ENCODE data around the gene CARMIL1.

CARMIL1 gene

GRCh38 chr6:25405442-25405841 is 126.3 kb downstream of the CARMIL1 start:
- Histone ChIP-seq H3K4me1 (ENCODE audit: control insufficient read depth, insufficient read depth, low read length) (no peaks in the 10 kb centered on the region), H3K9me3 (ENCODE audit: control insufficient read depth in 2 of 2, low read length in 2 of 2) (no peaks in the 10 kb centered on the region), H3K4me3 (ENCODE audit: low read length in 2 of 2) (no peak overlapping the region), H3K27ac (ENCODE audit: low read length) (no peak overlapping the region), H3K27me3 (ENCODE audit: control insufficient read depth in 1 of 2, insufficient read depth in 2 of 2, low read length in 2 of 2) (no peaks in the 10 kb centered on the region), H3K36me3 (ENCODE audit: control insufficient read depth in 2 of 2, insufficient read depth in 2 of 2, low read length in 2 of 2) (no peaks in the 10 kb centered on the region), H3K9ac (ENCODE audit: low read length in 2 of 2) (no peak overlapping the region)

DNA sequence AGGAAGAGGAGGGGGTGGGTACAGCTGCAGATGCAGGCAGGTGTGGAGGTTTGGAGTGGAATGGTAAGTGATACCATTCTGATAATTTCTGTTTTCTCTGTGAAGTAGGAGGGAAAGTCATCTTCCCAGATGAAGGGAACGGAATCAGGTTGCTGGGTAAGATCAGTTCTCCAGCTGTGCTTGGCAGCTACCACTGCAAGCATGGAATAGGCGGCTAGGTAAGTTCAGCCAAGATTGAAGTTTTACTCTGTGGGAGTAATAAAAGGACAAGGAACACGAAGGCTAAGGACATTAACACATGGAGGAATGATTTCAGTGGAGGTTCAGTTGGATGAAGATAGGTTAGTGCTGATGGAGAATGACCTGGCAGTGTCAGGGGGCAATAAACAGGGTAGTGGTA is 128.3 kb downstream of the CARMIL1 start:
- no peak overlapping the region for H3K27ac ChIP-seq (ENCODE audit: low read length)
- H3K9me3 ChIP-seq (ENCODE audit: control insufficient read depth in 2 of 2, low read length in 2 of 2): no peaks in the 10 kb centered on the region
- H3K9ac ChIP-seq (ENCODE audit: low read length in 2 of 2): no peak overlapping the region
- no peaks in the 10 kb centered on the region for H3K27me3 ChIP-seq (ENCODE audit: control insufficient read depth in 1 of 2, insufficient read depth in 2 of 2, low read length in 2 of 2)
- H3K4me3 ChIP-seq (ENCODE audit: low read length in 2 of 2): no peak overlapping the region
- H3K4me1 ChIP-seq (ENCODE audit: control insufficient read depth, insufficient read depth, low read length): peaks cover 3% of the 10 kb centered on the region
- no peaks in the 10 kb centered on the region for H3K36me3 ChIP-seq (ENCODE audit: control insufficient read depth in 2 of 2, insufficient read depth in 2 of 2, low read length in 2 of 2)

DNA sequence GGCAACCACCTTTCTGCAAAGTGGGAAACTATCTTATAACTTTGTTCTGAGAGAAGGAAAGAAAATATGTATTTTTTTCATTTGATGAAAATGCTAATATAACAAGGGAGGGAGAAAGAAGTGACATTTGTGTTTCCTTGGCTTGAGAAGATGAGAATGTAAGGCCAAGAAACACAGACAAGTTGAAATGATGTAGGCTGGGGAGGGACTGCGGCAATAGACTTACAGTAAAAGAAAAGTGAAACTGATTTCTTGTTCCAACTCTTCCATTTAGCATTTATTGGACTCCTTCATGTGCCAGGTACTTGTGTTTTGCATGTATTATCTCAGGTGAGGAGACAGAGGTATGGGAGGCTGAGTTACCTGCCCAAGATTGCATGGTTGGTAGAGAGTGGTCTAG is 130.9 kb downstream of the CARMIL1 start:
- Histone ChIP-seq H3K36me3 (ENCODE audit: control insufficient read depth in 2 of 2, insufficient read depth in 2 of 2, low read length in 2 of 2) (no peaks in the 10 kb centered on the region), H3K27ac (ENCODE audit: low read length) (no peak overlapping the region), H3K4me3 (ENCODE audit: low read length in 2 of 2) (no peak overlapping the region), H3K9ac (ENCODE audit: low read length in 2 of 2) (no peak overlapping the region), H3K27me3 (ENCODE audit: control insufficient read depth in 1 of 2, insufficient read depth in 2 of 2, low read length in 2 of 2) (no peaks in the 10 kb centered on the region), H3K9me3 (ENCODE audit: control insufficient read depth in 2 of 2, low read length in 2 of 2) (no peaks in the 10 kb centered on the region), H3K4me1 (ENCODE audit: control insufficient read depth, insufficient read depth, low read length) (peaks cover 3% of the 10 kb centered on the region)

- H3K36me3 ChIP-seq (ENCODE audit: control insufficient read depth in 2 of 2, insufficient read depth in 2 of 2, low read length in 2 of 2): no peaks in the 10 kb centered on the region
- H3K9ac ChIP-seq (ENCODE audit: low read length in 2 of 2): no peak overlapping the region
- no peak overlapping the region for H3K27ac ChIP-seq (ENCODE audit: low read length)
- peaks cover 3% of the 10 kb centered on the region for H3K4me1 ChIP-seq (ENCODE audit: control insufficient read depth, insufficient read depth, low read length)
- no peaks in the 10 kb centered on the region for H3K27me3 ChIP-seq (ENCODE audit: control insufficient read depth in 1 of 2, insufficient read depth in 2 of 2, low read length in 2 of 2)
- no peak overlapping the region for H3K4me3 ChIP-seq (ENCODE audit: low read length in 2 of 2)
- no peaks in the 10 kb centered on the region for H3K9me3 ChIP-seq (ENCODE audit: control insufficient read depth in 2 of 2, low read length in 2 of 2)
Observed at GRCh38 chr6:25411316-25411950, 132.3 kb downstream of the CARMIL1 start.

- Histone ChIP-seq H3K36me3 (ENCODE audit: control insufficient read depth in 2 of 2, insufficient read depth in 2 of 2, low read length in 2 of 2) (no peaks in the 10 kb centered on the region), H3K9me3 (ENCODE audit: control insufficient read depth in 2 of 2, low read length in 2 of 2) (no peaks in the 10 kb centered on the region), H3K27ac (ENCODE audit: low read length) (no peak overlapping the region)
Observed at GRCh38 chr6:25413207-25413905, 134.2 kb downstream of the CARMIL1 start.

GRCh38 chr6:25414168-25414567 is 135.0 kb downstream of the CARMIL1 start:
- no peaks in the 10 kb centered on the region for H3K27me3 ChIP-seq (ENCODE audit: control insufficient read depth in 1 of 2, insufficient read depth in 2 of 2, low read length in 2 of 2)
- no peaks in the 10 kb centered on the region for H3K36me3 ChIP-seq (ENCODE audit: control insufficient read depth in 2 of 2, insufficient read depth in 2 of 2, low read length in 2 of 2)
- no peak overlapping the region for H3K9ac ChIP-seq (ENCODE audit: low read length in 2 of 2)
- peaks cover 3% of the 10 kb centered on the region for H3K4me1 ChIP-seq (ENCODE audit: control insufficient read depth, insufficient read depth, low read length)
- H3K4me3 ChIP-seq (ENCODE audit: low read length in 2 of 2): no peak overlapping the region
- no peak overlapping the region for H3K27ac ChIP-seq (ENCODE audit: low read length)
- H3K9me3 ChIP-seq (ENCODE audit: control insufficient read depth in 2 of 2, low read length in 2 of 2): no peaks in the 10 kb centered on the region

More at GRCh38 chr6:25413207-25413905, 134.2 kb downstream of the CARMIL1 start:
- H3K27me3 ChIP-seq (ENCODE audit: control insufficient read depth in 1 of 2, insufficient read depth in 2 of 2, low read length in 2 of 2): no peaks in the 10 kb centered on the region
- no peak overlapping the region for H3K4me3 ChIP-seq (ENCODE audit: low read length in 2 of 2)
- H3K4me1 ChIP-seq (ENCODE audit: control insufficient read depth, insufficient read depth, low read length): peaks cover 3% of the 10 kb centered on the region
- H3K9ac ChIP-seq (ENCODE audit: low read length in 2 of 2): no peak overlapping the region

- no peak overlapping the region for H3K9ac ChIP-seq (ENCODE audit: low read length in 2 of 2)
- no peak overlapping the region for H3K27ac ChIP-seq (ENCODE audit: low read length)
- H3K9me3 ChIP-seq (ENCODE audit: control insufficient read depth in 2 of 2, low read length in 2 of 2): no peaks in the 10 kb centered on the region
- H3K27me3 ChIP-seq (ENCODE audit: control insufficient read depth in 1 of 2, insufficient read depth in 2 of 2, low read length in 2 of 2): no peaks in the 10 kb centered on the region
- peaks cover 3% of the 10 kb centered on the region for H3K4me1 ChIP-seq (ENCODE audit: control insufficient read depth, insufficient read depth, low read length)
- H3K36me3 ChIP-seq (ENCODE audit: control insufficient read depth in 2 of 2, insufficient read depth in 2 of 2, low read length in 2 of 2): no peaks in the 10 kb centered on the region
- H3K4me3 ChIP-seq (ENCODE audit: low read length in 2 of 2): no peak overlapping the region
Observed at GRCh38 chr6:25414755-25415154, 135.6 kb downstream of the CARMIL1 start.

DNA sequence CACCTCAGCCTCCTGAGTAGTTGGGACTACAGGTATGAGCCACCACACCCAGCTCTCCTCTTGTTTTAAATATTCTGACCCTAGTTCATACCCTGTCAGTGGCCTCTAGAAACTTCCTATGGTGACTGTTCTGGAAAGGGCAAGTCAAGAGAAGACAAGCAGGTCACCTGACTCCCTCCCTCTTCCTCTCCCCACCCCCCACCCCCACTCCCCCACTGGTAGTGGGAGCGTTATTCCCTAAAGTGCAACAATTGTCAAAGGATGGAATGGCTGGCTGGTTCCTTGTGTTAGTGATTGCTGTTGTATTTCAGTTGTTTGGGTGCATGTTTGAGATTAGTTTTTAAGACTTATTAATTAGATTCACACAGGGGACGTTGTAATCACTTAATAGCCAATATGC is 136.1 kb downstream of the CARMIL1 start:
- H3K4me3 ChIP-seq (ENCODE audit: low read length in 2 of 2): no peak overlapping the region
- no peaks in the 10 kb centered on the region for H3K36me3 ChIP-seq (ENCODE audit: control insufficient read depth in 2 of 2, insufficient read depth in 2 of 2, low read length in 2 of 2)
- H3K9ac ChIP-seq (ENCODE audit: low read length in 2 of 2): no peak overlapping the region
- H3K27ac ChIP-seq (ENCODE audit: low read length): no peak overlapping the region
- H3K4me1 ChIP-seq (ENCODE audit: control insufficient read depth, insufficient read depth, low read length): peaks cover 3% of the 10 kb centered on the region
- H3K27me3 ChIP-seq (ENCODE audit: control insufficient read depth in 1 of 2, insufficient read depth in 2 of 2, low read length in 2 of 2): no peaks in the 10 kb centered on the region
- H3K9me3 ChIP-seq (ENCODE audit: control insufficient read depth in 2 of 2, low read length in 2 of 2): no peaks in the 10 kb centered on the region

DNA sequence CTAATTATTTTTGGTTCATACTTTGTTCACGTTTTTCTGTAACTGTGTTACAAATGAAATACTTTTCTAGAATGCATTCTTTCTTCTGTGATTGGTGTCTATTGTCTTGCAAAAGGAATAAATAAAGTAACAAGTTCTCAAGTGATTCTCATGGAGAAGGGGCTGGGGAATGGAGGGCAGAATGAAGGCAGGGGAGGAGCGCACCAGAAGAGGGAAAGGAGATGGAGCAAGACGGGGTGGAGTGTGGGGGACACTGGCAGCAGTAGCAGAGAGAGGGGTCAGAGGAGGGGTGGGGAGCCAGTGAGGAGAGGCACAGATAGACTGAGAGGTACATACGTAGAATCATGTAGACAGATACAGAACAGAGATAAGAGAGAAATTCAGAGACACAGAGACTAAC is 136.5 kb downstream of the CARMIL1 start:
- H3K4me3 ChIP-seq (ENCODE audit: low read length in 2 of 2): no peak overlapping the region
- H3K27me3 ChIP-seq (ENCODE audit: control insufficient read depth in 1 of 2, insufficient read depth in 2 of 2, low read length in 2 of 2): no peaks in the 10 kb centered on the region
- no peak overlapping the region for H3K9ac ChIP-seq (ENCODE audit: low read length in 2 of 2)
- peaks cover 3% of the 10 kb centered on the region for H3K4me1 ChIP-seq (ENCODE audit: control insufficient read depth, insufficient read depth, low read length)
- H3K36me3 ChIP-seq (ENCODE audit: control insufficient read depth in 2 of 2, insufficient read depth in 2 of 2, low read length in 2 of 2): no peaks in the 10 kb centered on the region
- H3K27ac ChIP-seq (ENCODE audit: low read length): no peak overlapping the region
- H3K9me3 ChIP-seq (ENCODE audit: control insufficient read depth in 2 of 2, low read length in 2 of 2): no peaks in the 10 kb centered on the region

- no peak overlapping the region for H3K9ac ChIP-seq (ENCODE audit: low read length in 2 of 2)
- no peaks in the 10 kb centered on the region for H3K36me3 ChIP-seq (ENCODE audit: control insufficient read depth in 2 of 2, insufficient read depth in 2 of 2, low read length in 2 of 2)
- no peak overlapping the region for H3K4me3 ChIP-seq (ENCODE audit: low read length in 2 of 2)
- no peaks in the 10 kb centered on the region for H3K27me3 ChIP-seq (ENCODE audit: control insufficient read depth in 1 of 2, insufficient read depth in 2 of 2, low read length in 2 of 2)
- no peaks in the 10 kb centered on the region for H3K4me1 ChIP-seq (ENCODE audit: control insufficient read depth, insufficient read depth, low read length)
- H3K9me3 ChIP-seq (ENCODE audit: control insufficient read depth in 2 of 2, low read length in 2 of 2): no peaks in the 10 kb centered on the region
- no peak overlapping the region for H3K27ac ChIP-seq (ENCODE audit: low read length)
Observed at GRCh38 chr6:25417046-25417605, 138.0 kb downstream of the CARMIL1 start.

DNA sequence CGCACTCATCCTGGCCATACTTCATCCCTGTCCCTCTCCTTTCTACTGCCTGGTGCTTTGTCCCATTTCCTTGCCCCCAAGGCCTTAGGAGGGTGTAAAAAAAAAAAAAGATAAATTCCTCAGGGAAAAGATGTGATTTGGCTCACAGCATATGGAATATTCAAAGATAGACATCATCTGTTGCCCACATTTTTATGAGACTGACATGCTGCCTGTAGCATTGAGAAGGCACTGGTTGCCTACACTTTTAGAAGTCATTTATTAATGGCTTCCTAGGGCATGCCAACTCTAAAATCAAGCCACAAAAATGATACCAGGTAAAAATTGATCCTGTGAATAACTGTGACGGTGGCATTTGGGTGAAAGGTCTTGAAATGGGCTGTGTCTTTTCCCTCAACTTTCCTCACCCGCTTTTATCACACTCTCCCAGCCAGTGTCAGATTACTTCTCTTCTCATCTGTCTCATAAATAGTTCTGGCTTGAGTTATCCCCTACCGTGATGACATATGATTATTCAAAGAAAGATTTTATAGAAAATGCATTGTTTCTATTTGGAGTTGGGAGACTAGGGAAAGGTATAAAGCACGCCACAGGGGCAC is 139.4 kb downstream of the CARMIL1 start:
- no peaks in the 10 kb centered on the region for H3K4me1 ChIP-seq (ENCODE audit: control insufficient read depth, insufficient read depth, low read length)
- H3K4me3 ChIP-seq (ENCODE audit: low read length in 2 of 2): no peak overlapping the region
- no peak overlapping the region for H3K9ac ChIP-seq (ENCODE audit: low read length in 2 of 2)
- H3K27ac ChIP-seq (ENCODE audit: low read length): no peak overlapping the region
- H3K9me3 ChIP-seq (ENCODE audit: control insufficient read depth in 2 of 2, low read length in 2 of 2): no peaks in the 10 kb centered on the region
- no peaks in the 10 kb centered on the region for H3K36me3 ChIP-seq (ENCODE audit: control insufficient read depth in 2 of 2, insufficient read depth in 2 of 2, low read length in 2 of 2)
- H3K27me3 ChIP-seq (ENCODE audit: control insufficient read depth in 1 of 2, insufficient read depth in 2 of 2, low read length in 2 of 2): no peaks in the 10 kb centered on the region
